ENCODE data around the gene SSC5D. TPM values are rescaled to one million over a fixed set of nuclear protein-coding genes. Genes with fewer than 3 reads are reported as not detected.

The SSC5D gene
- polyA plus RNA-seq, 1 of the 3 experiments (the other 2 are of a cell fraction) = 4.9 TPM

DNA sequence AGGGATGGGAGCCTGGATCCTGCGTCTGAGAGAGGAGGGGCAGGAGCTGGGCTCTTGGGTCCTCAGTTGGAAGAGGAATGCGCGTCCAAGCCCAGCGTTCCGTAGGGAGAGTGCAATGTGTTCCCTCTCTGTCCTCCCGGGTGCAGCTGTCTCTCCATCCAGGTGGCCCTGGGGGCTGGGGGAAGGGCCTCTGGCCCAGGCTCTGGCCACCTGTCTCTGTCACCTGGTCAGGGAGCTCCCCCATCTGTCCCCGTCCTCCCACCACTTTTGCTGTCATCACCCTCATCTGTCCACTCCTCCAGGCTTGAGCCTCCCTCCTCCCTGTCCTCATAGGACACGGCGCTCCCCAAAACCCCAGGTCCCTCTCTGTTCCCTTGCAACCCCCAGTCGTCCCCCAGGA, 52.4 kb downstream of the SSC5D start:
- H3K27ac ChIP-seq (ENCODE audit: low read depth in 2 of 2, low read length in 1 of 2) = no peak overlapping the region
- no peak overlapping the region for H3K4me3 ChIP-seq (ENCODE audit: low read depth in 2 of 2, low read length in 1 of 2)
- H3K4me1 ChIP-seq (ENCODE audit: control insufficient read depth in 1 of 2, insufficient read depth in 2 of 2, low read depth in 1 of 2, low read length in 1 of 2) = peaks cover 0 to 3% of the 10 kb centered on the region in 2 experiments; a peak in 2 of 4 replicates
- peaks cover 4% of the 10 kb centered on the region for H3F3A ChIP-seq (replicated peaks; ENCODE audit: insufficient read depth)
- no peaks in the 10 kb centered on the region for H3K79me2 ChIP-seq (ENCODE audit: insufficient read depth)
- H4K20me1 ChIP-seq (ENCODE audit: insufficient read depth) = no peaks in the 10 kb centered on the region
- CTCF ChIA-PET = interaction anchor here (1.1 to 1.4 kb wide), 3 partner anchors 23 to 36 kb away, joined by 3 to 5 read pairs (median 4); no protein-coding TSS in a partner anchor
- DNase-seq = no peak
- H3K9ac ChIP-seq = no peak overlapping the region
- TF ChIP-seq RAD21 (IDR thresholded peaks at IDR 0.05; ENCODE audit: low read length) (no peak), JUND (IDR thresholded peaks at IDR 0.05) (no peak), EZH2phosphoT487 (IDR thresholded peaks at IDR 0.05; ENCODE audit: borderline replicate concordance, low read depth) (no peak), NFIC (IDR thresholded peaks at IDR 0.05; ENCODE audit: borderline replicate concordance) (no peak), YY1 (IDR thresholded peaks at IDR 0.05; ENCODE audit: low read depth) (no peak), MXI1 (IDR thresholded peaks at IDR 0.05; ENCODE audit: low read depth, low read length) (no peak), TAF1 (IDR thresholded peaks at IDR 0.05; ENCODE audit: borderline replicate concordance, low read depth, low read length) (no peak), RCOR1 (IDR thresholded peaks at IDR 0.05; ENCODE audit: low read length) (no peak), TCF12 (IDR thresholded peaks at IDR 0.05) (no peak), TEAD4 (IDR thresholded peaks at IDR 0.05; ENCODE audit: borderline replicate concordance, insufficient read depth) (no peak), ELF1 (IDR thresholded peaks at IDR 0.05) (no peak), RXRA (IDR thresholded peaks at IDR 0.05; ENCODE audit: borderline replicate concordance, low read depth) (no peak), USF1 (IDR thresholded peaks at IDR 0.05; ENCODE audit: borderline replicate concordance, low read depth) (no peak)
- TF ChIP-seq, protein P1, sequence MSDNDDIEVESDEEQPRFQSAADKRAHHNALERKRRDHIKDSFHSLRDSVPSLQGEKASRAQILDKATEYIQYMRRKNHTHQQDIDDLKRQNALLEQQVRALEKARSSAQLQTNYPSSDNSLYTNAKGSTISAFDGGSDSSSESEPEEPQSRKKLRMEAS (IDR thresholded peaks at IDR 0.05; ENCODE audit: low read depth) = no peak
- no peaks in the 10 kb centered on the region for H3K9me2 ChIP-seq
- H2AFZ ChIP-seq (ENCODE audit: low read depth) = no peak overlapping the region
- H3K36me3 ChIP-seq (replicated peaks in 1 of 2; ENCODE audit: control insufficient read depth in 1 of 2, insufficient read depth in 2 of 2, low read length in 1 of 2) = no peaks in the 10 kb centered on the region
- H3K27me3 ChIP-seq (ENCODE audit: insufficient read depth) = no peaks in the 10 kb centered on the region
- no peaks in the 10 kb centered on the region for H3K9me3 ChIP-seq
- H3K4me2 ChIP-seq = no peak overlapping the region
- WGBS (ENCODE audit: low lambda C conversion rate) = 33% methylated on average over 10 of the region's 10 CpGs
- POLR2A ChIA-PET = no interaction called here

DNA sequence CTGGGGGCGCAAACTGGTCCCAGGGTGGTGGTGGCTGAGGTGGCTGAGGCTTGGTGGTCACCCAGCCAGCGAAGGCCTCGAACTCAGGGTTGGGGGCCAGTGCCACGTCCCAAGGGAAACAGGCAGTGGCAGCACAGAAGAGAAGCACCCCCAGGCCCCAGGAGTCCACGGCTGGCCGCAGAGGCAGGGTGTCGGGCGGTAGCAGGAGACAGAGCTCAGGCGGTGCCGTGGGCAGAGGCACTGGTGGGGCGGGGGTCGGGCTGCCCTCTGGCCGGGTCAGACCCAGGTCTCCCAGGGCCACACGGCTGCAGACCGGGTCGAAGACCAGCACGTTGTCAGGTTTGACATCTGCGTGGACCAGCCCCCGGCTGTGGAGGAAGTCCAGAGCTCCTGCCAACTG, 52.9 kb downstream of the SSC5D start:
- CTCF ChIA-PET = interaction anchor here (1.0 to 1.4 kb wide), 4 partner anchors 24 to 37 kb away, joined by 3 to 5 read pairs (median 4); no protein-coding TSS in a partner anchor
- Histone ChIP-seq H3K9me3 (no peaks in the 10 kb centered on the region), H3K27me3 (ENCODE audit: insufficient read depth) (no peaks in the 10 kb centered on the region), H3K79me2 (ENCODE audit: insufficient read depth) (no peaks in the 10 kb centered on the region), H3K4me3 (ENCODE audit: low read depth in 2 of 2, low read length in 1 of 2) (no peak overlapping the region), H3K4me2 (no peak overlapping the region), H3F3A (replicated peaks; ENCODE audit: insufficient read depth) (peaks cover 4% of the 10 kb centered on the region), H3K36me3 (replicated peaks in 1 of 2; ENCODE audit: control insufficient read depth in 1 of 2, insufficient read depth in 2 of 2, low read length in 1 of 2) (no peaks in the 10 kb centered on the region), H3K4me1 (ENCODE audit: control insufficient read depth in 1 of 2, insufficient read depth in 2 of 2, low read depth in 1 of 2, low read length in 1 of 2) (peaks cover 0 to 3% of the 10 kb centered on the region in 2 experiments; a peak in 2 of 4 replicates), H3K9ac (no peak overlapping the region), H3K9me2 (no peaks in the 10 kb centered on the region), H2AFZ (ENCODE audit: low read depth) (no peak overlapping the region), H4K20me1 (ENCODE audit: insufficient read depth) (no peaks in the 10 kb centered on the region), H3K27ac (ENCODE audit: low read depth in 2 of 2, low read length in 1 of 2) (no peak overlapping the region)
- no peak for DNase-seq
- POLR2A ChIA-PET = no interaction called here
- no peak for TF ChIP-seq POLR2AphosphoS5 (IDR thresholded peaks at IDR 0.05; ENCODE audit: low read depth, low read length)
- TF ChIP-seq USF1 (IDR thresholded peaks at IDR 0.05; ENCODE audit: borderline replicate concordance, low read depth) = no peak
- no peak for TF ChIP-seq EP300 (IDR thresholded peaks at IDR 0.05; ENCODE audit: borderline replicate concordance in 1 of 2, low read depth in 1 of 2, low read length in 1 of 2)
- no peak for TF ChIP-seq NFIC (IDR thresholded peaks at IDR 0.05; ENCODE audit: borderline replicate concordance)
- no peak for TF ChIP-seq ZBTB33 (IDR thresholded peaks at IDR 0.05; ENCODE audit: borderline replicate concordance, low read depth)
- TF ChIP-seq NRF1 (IDR thresholded peaks at IDR 0.05; ENCODE audit: low read depth, low read length) = no peak
- TF ChIP-seq, protein P2, sequence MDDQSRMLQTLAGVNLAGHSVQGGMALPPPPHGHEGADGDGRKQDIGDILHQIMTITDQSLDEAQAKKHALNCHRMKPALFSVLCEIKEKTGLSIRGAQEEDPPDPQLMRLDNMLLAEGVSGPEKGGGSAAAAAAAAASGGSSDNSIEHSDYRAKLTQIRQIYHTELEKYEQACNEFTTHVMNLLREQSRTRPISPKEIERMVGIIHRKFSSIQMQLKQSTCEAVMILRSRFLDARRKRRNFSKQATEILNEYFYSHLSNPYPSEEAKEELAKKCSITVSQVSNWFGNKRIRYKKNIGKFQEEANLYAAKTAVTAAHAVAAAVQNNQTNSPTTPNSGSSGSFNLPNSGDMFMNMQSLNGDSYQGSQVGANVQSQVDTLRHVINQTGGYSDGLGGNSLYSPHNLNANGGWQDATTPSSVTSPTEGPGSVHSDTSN (IDR thresholded peaks at IDR 0.05) = no peak
- no peak for TF ChIP-seq SMC3 (IDR thresholded peaks at IDR 0.05; ENCODE audit: low read depth, low read length)
- no peak for TF ChIP-seq JUND (IDR thresholded peaks at IDR 0.05)
- no peak for TF ChIP-seq TAF1 (IDR thresholded peaks at IDR 0.05; ENCODE audit: borderline replicate concordance, low read depth, low read length)
- TF ChIP-seq RFX5 (IDR thresholded peaks at IDR 0.05; ENCODE audit: low read length) = no peak
- no peak for TF ChIP-seq TCF12 (IDR thresholded peaks at IDR 0.05)
- TF ChIP-seq RXRA (IDR thresholded peaks at IDR 0.05; ENCODE audit: borderline replicate concordance, low read depth) = no peak
- WGBS (ENCODE audit: low lambda C conversion rate) = 57% methylated on average over 17 of the region's 19 CpGs
